SK-N-MC (cell line): Measurements from ENCODE around the gene TMEM107.

Experiments used
- EZH2 ChIP-seq: fragments of 200-600 bp; sonication (generic); IDR thresholded peaks from one replicate; pipeline ENCODE4 v1.6.1; 2017; ENCODE audit warnings: antibody characterized with exemption
- FOXP2 ChIP-seq: optimal IDR thresholded peaks from 2 replicates; pipeline ENCODE3; 2011; ENCODE audit warnings: mild to moderate bottlenecking, moderate library complexity; ENCODE audit not compliant: insufficient read depth; ENCODE audit errors: extremely low read length, control extremely low read depth
- POLR2AphosphoS5 ChIP-seq: IDR thresholded peaks from 2 replicates; pipeline ENCODE4 v1.6.1; 2012; ENCODE audit warnings: mild to moderate bottlenecking, low read depth, low read length, borderline replicate concordance

DNA sequence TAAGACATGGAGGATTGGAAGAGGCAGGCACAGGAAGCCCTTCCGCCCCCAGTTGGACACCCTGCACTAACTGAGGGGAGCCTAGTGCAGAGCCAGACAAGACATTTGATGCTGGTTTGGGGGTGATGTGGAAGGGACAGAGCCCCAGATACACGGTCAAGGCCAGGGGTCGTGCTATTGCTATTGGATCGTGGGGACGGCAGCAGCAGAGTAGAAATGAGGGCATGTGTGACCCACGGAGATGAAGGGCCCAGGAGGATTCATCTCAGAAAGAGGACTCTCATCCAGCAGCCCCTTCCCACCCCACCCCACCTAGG is 11.4 kb downstream of the TMEM107 start:
- TF ChIP-seq POLR2AphosphoS5 (no peak), EZH2 (no peak), FOXP2 (no peak)
